Coronary artery (tissue), 2 donors: Measurements from ENCODE around the gene ATP6V0A4.

Source experiments
- DNase-seq: peaks from one replicate; pipeline ENCODE4 v3.0.0-alpha.2; 2017; ENCODE audit warnings: low spot score
- H3K27ac ChIP-seq, 2 donors: fragments of 200-600 bp; sonication (generic); one replicate each; pipeline ENCODE4 v1.5.1; 2016 to 2019
- H3K4me3 ChIP-seq: fragments of 200-600 bp; sonication (generic); 2 replicates; pipeline ENCODE4 v1.5.1; 2016; ENCODE audit warnings: mild to moderate bottlenecking, moderate library complexity
- CTCF ChIP-seq: fragments of 200-600 bp; sonication (generic); IDR thresholded peaks from one replicate; pipeline ENCODE4 v1.5.1; 2019; ENCODE audit warnings: antibody characterized with exemption

Gene ATP6V0A4

GRCh38 chr7:138710536-138711385 is 87.2 kb downstream of the ATP6V0A4 start:
- no peak for TF ChIP-seq CTCF
- no peak overlapping the region for H3K27ac ChIP-seq
- no peak for DNase-seq
- H3K4me3 ChIP-seq: no peak overlapping the region

- no peak for TF ChIP-seq CTCF
- H3K27ac ChIP-seq: no peak overlapping the region
- DNase-seq: no peak
- no peak overlapping the region for H3K4me3 ChIP-seq
These were observed 92.8 kb downstream of the ATP6V0A4 start for GRCh38 chr7:138705167-138705566.

GRCh38 chr7:138701537-138701923 is 96.5 kb downstream of the ATP6V0A4 start:
- no peak for DNase-seq
- Histone ChIP-seq H3K27ac (no peak overlapping the region), H3K4me3 (no peak overlapping the region)
- no peak for TF ChIP-seq CTCF

- H3K4me3 ChIP-seq: no peak within 1 kb of the TSS
- no peak for TF ChIP-seq CTCF
- H3K27ac ChIP-seq: no peak within 1 kb of the TSS
- no peak for DNase-seq
These were observed 97.0 kb downstream of the ATP6V0A4 start, which contains the start of gene SVOPL for GRCh38 chr7:138700857-138701536. Gene SVOPL (minus strand): TSS chr7:138701362. CDS start chr7:138679045, 22,317 bp downstream.

GRCh38 chr7:138699661-138700060 is 98.3 kb downstream of the ATP6V0A4 start:
- H3K4me3 ChIP-seq: no peak overlapping the region
- TF ChIP-seq CTCF: no peak
- DNase-seq: no peak
- H3K27ac ChIP-seq: no peak overlapping the region

- no peak overlapping the region for H3K27ac ChIP-seq
- TF ChIP-seq CTCF: no peak
- no peak for DNase-seq
These were observed 99.7 kb downstream of the ATP6V0A4 start for GRCh38 chr7:138698281-138698680.

More at GRCh38 chr7:138698281-138698680, 99.7 kb downstream of the ATP6V0A4 start:
- no peak overlapping the region for H3K4me3 ChIP-seq
